ENCODE measurements around the gene FYB2.

GRCh38 chr1:56820755-56821461, 1.7 kb upstream of the FYB2 start:
- peak; percentile 99 for TF ChIP-seq CTCF (conservative IDR thresholded peaks at IDR 0.05; ENCODE audit: low read depth, low read length)
- TF ChIP-seq EZH2 (IDR thresholded peaks at IDR 0.05; ENCODE audit: borderline replicate concordance, low read depth, low read length, poor library complexity, severe bottlenecking), result no peak
